Activated naive CD4-positive, alpha-beta T cell treated with anti-CD3 and anti-CD28 coated beads, Interleukin-2, amount 50 U/mL, for 24 hours (primary cell): ENCODE data around the gene GCC1.

Experiments
- H3K27ac Mint-ChIP-seq: one replicate; pipeline ENCODE4 v1.8.0; 2021; ENCODE audit warnings: mild to moderate bottlenecking, mixed read lengths
- H3K27me3 Mint-ChIP-seq: one replicate; pipeline ENCODE4 v1.8.0; 2021; ENCODE audit warnings: mixed read lengths
- H3K36me3 Mint-ChIP-seq: one replicate; pipeline ENCODE4 v1.8.0; 2021; ENCODE audit warnings: mixed read lengths
- H3K4me1 Mint-ChIP-seq: one replicate; pipeline ENCODE4 v1.8.0; 2021; ENCODE audit warnings: mixed read lengths
- H3K4me3 Mint-ChIP-seq: one replicate; pipeline ENCODE4 v1.8.0; 2021; ENCODE audit warnings: mild to moderate bottlenecking, mixed read lengths
- H3K9me3 Mint-ChIP-seq: one replicate; pipeline ENCODE4 v1.8.0; 2021; ENCODE audit warnings: mixed read lengths

Gene GCC1

DNA sequence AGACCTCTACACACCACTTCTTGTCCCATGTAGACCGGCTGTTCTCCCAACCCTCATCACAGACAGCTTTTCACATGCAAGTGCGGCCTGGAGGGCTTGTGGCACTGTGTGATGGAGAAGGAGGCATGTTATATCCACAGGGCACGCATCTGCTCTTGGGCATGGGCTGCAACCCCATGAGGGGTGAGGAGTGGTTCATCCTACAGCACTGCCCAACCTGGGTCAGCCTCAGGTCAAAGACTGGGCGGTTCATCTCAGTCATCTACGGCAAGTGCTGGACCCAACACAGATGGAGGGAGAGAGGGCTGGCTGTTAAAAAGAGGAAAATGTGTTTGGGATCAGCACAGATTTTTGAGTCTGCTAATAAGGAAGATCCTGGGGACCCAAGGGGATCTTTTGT lies 10.3 kb upstream of the GCC1 start:
- Mint-ChIP-seq H3K36me3 (peaks cover 8% of the 10 kb centered on the region), H3K27ac (no peak overlapping the region), H3K4me1 (peaks cover 4% of the 10 kb centered on the region), H3K4me3 (no peak overlapping the region), H3K9me3 (no peaks in the 10 kb centered on the region), H3K27me3 (no peaks in the 10 kb centered on the region)

DNA sequence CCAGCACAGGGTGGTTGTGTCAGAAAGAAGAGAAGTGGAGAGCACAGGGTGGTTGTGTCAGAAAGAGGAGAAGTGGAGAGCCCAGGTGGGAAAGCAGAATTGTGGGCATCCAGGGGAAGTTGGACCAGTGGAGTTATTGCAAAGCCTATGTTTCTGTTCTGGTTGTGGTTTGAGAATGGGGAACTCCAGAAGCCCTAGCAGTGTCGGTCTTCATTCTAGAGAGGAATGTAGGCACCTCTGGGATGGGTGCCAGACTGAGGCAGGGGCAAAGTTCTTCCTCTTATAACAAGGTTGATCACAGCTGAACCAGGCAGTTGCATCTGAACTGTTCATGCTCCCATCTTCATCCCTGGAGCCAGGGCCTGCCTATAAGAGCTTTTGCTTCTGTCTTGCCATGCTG lies 9.1 kb upstream of the GCC1 start:
- H3K27me3 Mint-ChIP-seq: no peaks in the 10 kb centered on the region
- H3K4me1 Mint-ChIP-seq: peaks cover 11% of the 10 kb centered on the region
- H3K9me3 Mint-ChIP-seq: no peaks in the 10 kb centered on the region
- peaks cover 9% of the 10 kb centered on the region for H3K36me3 Mint-ChIP-seq
- H3K4me3 Mint-ChIP-seq: no peak overlapping the region
- H3K27ac Mint-ChIP-seq: no peak overlapping the region

DNA sequence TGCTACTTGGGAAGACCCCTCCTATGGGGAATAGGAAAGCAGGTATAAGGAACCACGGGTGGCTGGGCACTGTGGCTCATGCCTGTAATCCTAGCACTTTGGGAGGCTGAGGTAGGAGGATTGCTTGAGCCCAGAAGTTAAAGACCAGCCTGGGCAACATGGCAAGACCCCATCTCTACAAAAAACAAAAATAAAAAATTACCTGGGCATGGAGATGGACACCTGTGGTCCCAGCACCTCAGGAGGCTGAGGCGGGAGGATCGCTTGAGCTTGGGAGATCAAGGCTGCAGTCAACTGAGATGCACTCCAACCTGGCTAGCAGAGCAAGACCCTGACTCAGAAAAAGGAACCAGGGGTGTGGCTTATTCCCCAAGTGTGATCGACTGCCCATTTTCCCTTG lies 7.2 kb upstream of the GCC1 start:
- H3K4me3 Mint-ChIP-seq: no peak overlapping the region
- H3K4me1 Mint-ChIP-seq: peaks cover 19% of the 10 kb centered on the region
- H3K27ac Mint-ChIP-seq: peak overlapping the region; percentile 12
- H3K9me3 Mint-ChIP-seq: no peaks in the 10 kb centered on the region
- H3K36me3 Mint-ChIP-seq: peaks cover 11% of the 10 kb centered on the region
- no peaks in the 10 kb centered on the region for H3K27me3 Mint-ChIP-seq

DNA sequence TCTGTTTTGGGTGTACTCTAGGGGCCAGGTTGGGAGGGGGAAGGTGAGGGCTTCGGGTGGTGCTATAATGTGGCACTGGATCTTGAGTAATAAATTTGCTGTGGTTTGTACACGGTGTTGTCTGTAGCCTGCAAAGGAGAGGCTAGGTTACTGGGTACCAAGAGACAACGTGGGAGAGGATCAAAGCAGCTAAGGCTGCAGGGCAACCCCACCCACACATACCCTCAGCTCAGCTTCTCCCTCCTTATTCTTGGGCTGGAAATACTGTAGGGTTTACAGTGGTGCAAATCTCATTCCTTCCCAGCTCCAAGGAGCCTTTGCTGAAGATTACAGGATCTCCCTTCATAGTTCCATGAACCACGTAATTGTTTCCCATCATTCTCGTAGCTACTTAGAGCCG lies 6.2 kb upstream of the GCC1 start:
- Mint-ChIP-seq H3K4me3 (no peak overlapping the region), H3K36me3 (peaks cover 11% of the 10 kb centered on the region), H3K4me1 (peaks cover 29% of the 10 kb centered on the region), H3K9me3 (no peaks in the 10 kb centered on the region), H3K27ac (no peak overlapping the region), H3K27me3 (no peaks in the 10 kb centered on the region)

GRCh38 chr7:127591189-127591588 lies 5.8 kb upstream of the GCC1 start:
- Mint-ChIP-seq H3K36me3 (peaks cover 11% of the 10 kb centered on the region), H3K27ac (no peak overlapping the region), H3K4me1 (peaks cover 33% of the 10 kb centered on the region), H3K27me3 (no peaks in the 10 kb centered on the region), H3K4me3 (no peak overlapping the region), H3K9me3 (no peaks in the 10 kb centered on the region)

DNA sequence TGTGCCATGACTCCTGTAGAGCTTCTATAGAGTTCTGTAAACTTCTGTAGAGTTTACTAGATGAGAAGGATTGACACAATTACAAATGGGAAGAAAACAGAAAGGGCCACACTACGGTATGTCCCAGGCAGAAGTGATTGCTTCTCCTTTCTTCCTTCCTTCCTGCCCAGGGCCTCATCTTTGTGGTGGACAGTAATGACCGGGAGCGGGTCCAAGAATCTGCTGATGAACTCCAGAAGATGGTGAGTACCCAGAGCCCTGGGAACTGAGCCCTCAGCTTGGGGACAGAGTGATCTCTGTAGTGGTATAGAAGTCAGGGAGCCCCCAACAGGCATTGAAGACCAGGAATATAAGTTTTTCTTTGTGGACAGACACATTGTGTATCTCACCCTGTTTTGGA lies 4.5 kb upstream of the GCC1 start:
- peak overlapping the region; percentile 99 for H3K4me3 Mint-ChIP-seq
- H3K27ac Mint-ChIP-seq: peak overlapping the region; percentile 87

DNA sequence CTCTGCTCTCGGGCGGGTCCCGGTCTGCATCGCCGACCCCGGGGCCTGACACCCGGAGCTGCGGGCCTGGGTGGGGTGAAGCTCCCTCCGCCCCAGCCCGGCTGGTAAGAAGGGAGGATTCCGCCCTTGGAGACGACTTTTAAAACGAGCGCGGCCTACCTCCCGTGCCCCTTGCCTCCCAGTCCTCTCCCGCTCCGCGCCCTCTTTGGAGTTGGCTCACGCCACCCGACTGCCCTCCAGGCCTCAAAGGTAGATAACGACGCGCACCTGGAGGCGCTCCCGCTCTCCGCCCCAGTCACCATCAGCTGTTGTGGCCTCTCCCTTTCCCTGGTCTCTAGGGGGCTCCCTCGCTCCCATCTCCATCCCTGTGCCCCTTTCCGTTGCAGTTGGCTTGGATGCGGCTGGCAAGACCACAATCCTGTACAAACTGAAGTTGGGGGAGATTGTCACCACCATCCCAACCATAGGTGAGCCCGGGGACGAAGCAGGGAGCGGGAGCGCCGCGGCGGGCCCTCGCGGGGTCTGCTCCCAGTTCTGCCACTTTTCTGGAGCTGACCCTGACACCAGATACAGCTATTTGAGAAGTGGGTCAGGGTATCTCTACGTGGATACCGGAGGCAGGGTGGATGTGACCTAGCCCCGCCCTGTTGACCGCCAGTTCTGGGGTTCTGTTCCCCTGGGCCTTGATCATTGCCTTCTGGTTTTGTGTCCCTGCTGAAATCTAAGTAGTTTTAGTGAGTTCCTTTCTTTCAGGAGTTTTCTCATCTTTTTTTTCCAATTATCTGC lies 3.5 kb upstream of the GCC1 start:
- Mint-ChIP-seq H3K4me1 (peaks cover 51% of the 10 kb centered on the region), H3K27me3 (no peaks in the 10 kb centered on the region), H3K4me3 (peak overlapping the region; percentile 99), H3K36me3 (peaks cover 11% of the 10 kb centered on the region), H3K9me3 (no peaks in the 10 kb centered on the region), H3K27ac (peak overlapping the region; percentile 96)

More for the DNA sequence above, 4.5 kb upstream of the GCC1 start:
- Mint-ChIP-seq H3K4me1 (peaks cover 41% of the 10 kb centered on the region), H3K36me3 (peaks cover 11% of the 10 kb centered on the region), H3K27me3 (no peaks in the 10 kb centered on the region), H3K9me3 (no peaks in the 10 kb centered on the region)

DNA sequence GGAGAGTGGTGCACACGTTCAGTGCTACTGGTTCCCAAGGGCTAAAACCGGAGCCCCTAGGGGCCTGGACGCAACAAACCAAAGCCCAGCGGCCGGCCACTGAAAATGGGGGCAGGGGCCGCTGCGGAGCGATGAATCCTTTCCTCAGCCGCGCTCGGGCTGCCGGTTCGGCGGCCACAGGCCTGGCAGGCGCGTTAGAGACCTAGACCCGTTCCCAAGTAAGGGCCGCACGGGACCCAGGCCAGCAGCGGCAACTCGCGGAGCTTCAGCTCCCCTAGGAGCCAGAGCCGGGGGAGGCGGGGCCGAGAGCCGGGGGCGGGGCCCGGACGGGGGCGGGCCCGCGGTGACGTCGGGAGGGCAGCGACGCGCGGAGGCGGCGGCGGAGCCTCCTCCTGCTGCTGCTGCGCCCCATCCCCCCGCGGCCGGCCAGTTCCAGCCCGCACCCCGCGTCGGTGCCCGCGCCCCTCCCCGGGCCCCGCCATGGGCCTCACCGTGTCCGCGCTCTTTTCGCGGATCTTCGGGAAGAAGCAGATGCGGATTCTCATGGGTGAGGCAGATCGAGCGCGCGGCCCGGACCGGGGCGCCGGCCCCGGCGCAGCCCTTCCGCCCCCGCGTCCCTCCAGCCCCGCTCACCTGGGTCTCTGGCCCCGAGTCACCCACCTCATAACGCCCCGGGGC lies 2.8 kb upstream of the GCC1 start, which contains the start of gene ARF5:
ARF5 (plus strand) TSS at position 393 of the 678 bp plus-strand sequence; CDS start at position 481, 88 bp downstream.
- H3K27me3 Mint-ChIP-seq: no peaks in the 10 kb centered on the region
- no peaks in the 10 kb centered on the region for H3K9me3 Mint-ChIP-seq
- peaks cover 58% of the 10 kb centered on the region for H3K4me1 Mint-ChIP-seq
- peak within 1 kb of the TSS; percentile 96 for H3K27ac Mint-ChIP-seq
- peak within 1 kb of the TSS; percentile 99 for H3K4me3 Mint-ChIP-seq
- peaks cover 11% of the 10 kb centered on the region for H3K36me3 Mint-ChIP-seq

DNA sequence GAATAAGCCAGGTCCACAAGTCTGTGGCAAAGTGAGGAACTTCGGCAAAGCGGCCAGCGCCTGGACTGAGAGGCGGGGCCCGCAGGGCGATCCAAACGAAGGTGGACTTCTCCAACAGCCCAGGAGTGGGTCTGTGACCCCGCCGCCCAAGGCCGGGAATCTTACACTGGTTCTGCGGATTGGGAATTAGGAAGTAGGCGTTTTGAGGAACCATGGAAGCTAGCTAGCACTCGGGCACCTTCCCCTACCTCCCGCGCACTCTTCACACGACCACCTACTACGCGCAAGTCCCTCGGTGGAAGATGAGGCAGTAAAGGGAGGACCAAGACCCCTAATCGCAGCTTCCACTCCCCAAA lies 2.2 kb upstream of the GCC1 start:
- Mint-ChIP-seq H3K36me3 (peaks cover 14% of the 10 kb centered on the region), H3K27me3 (no peaks in the 10 kb centered on the region), H3K4me1 (peaks cover 63% of the 10 kb centered on the region), H3K27ac (peak overlapping the region; percentile 9), H3K9me3 (no peaks in the 10 kb centered on the region), H3K4me3 (peak overlapping the region; percentile 92)

- no peaks in the 10 kb centered on the region for H3K27me3 Mint-ChIP-seq
- no peaks in the 10 kb centered on the region for H3K9me3 Mint-ChIP-seq
- peak overlapping the region; percentile 92 for H3K4me3 Mint-ChIP-seq
- peaks cover 73% of the 10 kb centered on the region for H3K4me1 Mint-ChIP-seq
- H3K36me3 Mint-ChIP-seq: peaks cover 12% of the 10 kb centered on the region
- no peak overlapping the region for H3K27ac Mint-ChIP-seq
These were observed 950 bp upstream of the GCC1 start for GRCh38 chr7:127586346-127586745.

DNA sequence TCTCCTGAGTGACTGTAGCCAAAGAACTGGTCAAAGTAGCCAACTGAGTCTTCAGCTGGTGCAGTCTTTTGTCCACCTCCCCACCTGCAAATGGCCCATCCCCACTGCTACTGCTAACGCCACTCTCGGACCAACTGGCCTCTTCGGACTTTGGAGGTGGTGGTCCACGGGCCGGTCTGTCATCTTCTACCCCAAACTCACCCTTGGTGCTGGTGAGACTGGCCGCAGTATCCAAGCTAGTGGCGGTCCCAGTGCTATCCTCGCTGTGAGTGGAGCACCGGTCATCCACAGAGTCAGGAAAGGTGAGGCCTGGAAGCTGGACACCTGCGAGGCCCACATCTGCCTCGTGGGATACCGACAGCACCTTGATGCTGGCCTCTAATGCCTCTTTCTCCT lies 750 bp downstream of the GCC1 start:
- Mint-ChIP-seq H3K36me3 (peaks cover 7% of the 10 kb centered on the region), H3K4me3 (peak overlapping the region; percentile 92), H3K4me1 (peaks cover 82% of the 10 kb centered on the region), H3K27ac (peak overlapping the region; percentile 82), H3K9me3 (no peaks in the 10 kb centered on the region), H3K27me3 (no peaks in the 10 kb centered on the region)

GRCh38 chr7:127582361-127582760 lies 3.0 kb downstream of the GCC1 start:
- peak overlapping the region; percentile 2 for H3K4me3 Mint-ChIP-seq
- H3K27ac Mint-ChIP-seq: no peak overlapping the region
- H3K4me1 Mint-ChIP-seq: peaks cover 79% of the 10 kb centered on the region
- H3K9me3 Mint-ChIP-seq: no peaks in the 10 kb centered on the region
- no peaks in the 10 kb centered on the region for H3K27me3 Mint-ChIP-seq
- H3K36me3 Mint-ChIP-seq: peaks cover 9% of the 10 kb centered on the region

DNA sequence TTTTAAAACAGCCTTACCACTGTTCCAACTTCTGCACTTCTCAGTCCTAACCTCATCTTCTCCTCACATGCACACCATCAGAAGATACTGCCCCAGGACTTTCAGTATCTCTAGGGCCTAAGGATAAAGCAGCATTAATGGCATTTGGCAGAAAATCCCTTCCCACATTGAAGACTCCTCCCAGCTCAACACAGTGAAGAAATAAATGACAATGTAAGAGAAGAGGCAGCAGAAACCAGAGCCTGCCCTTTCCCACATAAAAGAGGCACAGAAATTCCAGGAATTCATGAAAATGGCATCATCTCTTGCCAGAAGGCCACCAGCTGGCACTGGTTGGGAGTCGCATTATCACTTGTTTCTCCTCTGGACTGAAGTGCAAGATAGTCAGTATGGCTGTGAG lies 3.7 kb downstream of the GCC1 start:
- Mint-ChIP-seq H3K27me3 (no peaks in the 10 kb centered on the region), H3K9me3 (no peaks in the 10 kb centered on the region), H3K4me1 (peaks cover 74% of the 10 kb centered on the region), H3K4me3 (peak overlapping the region; percentile 2), H3K27ac (no peak overlapping the region), H3K36me3 (peaks cover 11% of the 10 kb centered on the region)

GRCh38 chr7:127580612-127581011 lies 4.8 kb downstream of the GCC1 start:
- Mint-ChIP-seq H3K27ac (no peak overlapping the region), H3K9me3 (no peaks in the 10 kb centered on the region), H3K27me3 (no peaks in the 10 kb centered on the region), H3K4me1 (peaks cover 65% of the 10 kb centered on the region), H3K4me3 (no peak overlapping the region), H3K36me3 (peaks cover 13% of the 10 kb centered on the region)

- Mint-ChIP-seq H3K27ac (no peak overlapping the region), H3K4me1 (peaks cover 52% of the 10 kb centered on the region), H3K4me3 (no peak overlapping the region), H3K27me3 (no peaks in the 10 kb centered on the region), H3K9me3 (no peaks in the 10 kb centered on the region), H3K36me3 (peaks cover 15% of the 10 kb centered on the region)
These were observed 6.6 kb downstream of the GCC1 start for GRCh38 chr7:127578711-127579275.

- peaks cover 15% of the 10 kb centered on the region for H3K36me3 Mint-ChIP-seq
- no peaks in the 10 kb centered on the region for H3K27me3 Mint-ChIP-seq
- H3K27ac Mint-ChIP-seq: no peak overlapping the region
- H3K4me3 Mint-ChIP-seq: no peak overlapping the region
- no peaks in the 10 kb centered on the region for H3K9me3 Mint-ChIP-seq
- H3K4me1 Mint-ChIP-seq: peaks cover 46% of the 10 kb centered on the region
These were observed 7.2 kb downstream of the GCC1 start for GRCh38 chr7:127578036-127578684.
